IMR-90 (cell line): ENCODE results near the gene RNPEPL1. TPM values are rescaled to one million over a fixed set of nuclear protein-coding genes. Genes with fewer than 3 reads are reported as not detected.

Source experiments
- ATAC-seq: fragments of 200-7000 bp; cut with Tn5 transposase; 2 replicates; pipeline ENCODE4 v1.9.1; 2020; ENCODE audit warnings: low read depth, mild to moderate bottlenecking, moderate library complexity
- BruUV-seq: library from RNA; stranded (reverse); fragments of 400-500 nt; replicated peaks from 2 replicates; lab custom pipeline; 2021; lab: Mats Ljungman, UMichigan
- CTCF ChIA-PET: fragments of 300-600 bp; formaldehyde crosslinking; extraction: SDS; loops from one replicate; lab custom pipeline; 2021; ENCODE audit warnings: antibody characterized with exemption; lab: Yijun Ruan, JAX
- POLR2A ChIA-PET: fragments of 300-600 bp; sonication (Branson Sonifier 250); formaldehyde crosslinking; loops from one replicate; lab custom pipeline; 2022; ENCODE audit warnings: antibody characterized with exemption; ENCODE audit not compliant: unreplicated experiment; lab: Charles Lee
- DNase-seq: peaks from one replicate; pipeline ENCODE4 v3.0.0; 2013
- H2AFZ ChIP-seq: replicated peaks from 2 replicates; pipeline ENCODE3; 2013; ENCODE audit warnings: low read length, mild to moderate bottlenecking; ENCODE audit not compliant: poor library complexity
- H2AK5ac ChIP-seq: 2 replicates; pipeline ENCODE4 v1.6.1; 2013; ENCODE audit warnings: low read depth, low read length, inconsistent platforms
- H2AK9ac ChIP-seq: replicated peaks from 2 replicates; pipeline ENCODE3; 2013; ENCODE audit warnings: mild to moderate bottlenecking, low read depth, low read length, moderate library complexity; ENCODE audit not compliant: poor library complexity
- H2BK120ac ChIP-seq: 2 replicates; pipeline ENCODE4 v1.6.1; 2013; ENCODE audit warnings: low read depth, low read length, inconsistent platforms
- H2BK15ac ChIP-seq: 3 replicates; pipeline ENCODE4 v1.6.1; 2013; ENCODE audit warnings: low read depth, low read length, inconsistent platforms
- H2BK20ac ChIP-seq: 2 replicates; pipeline ENCODE4 v1.6.1; 2013; ENCODE audit warnings: low read depth, mild to moderate bottlenecking, inconsistent platforms, low read length, moderate library complexity
- H2BK5ac ChIP-seq: 2 replicates; pipeline ENCODE4 v1.6.1; 2013; ENCODE audit warnings: mild to moderate bottlenecking, low read depth, low read length, inconsistent platforms; ENCODE audit not compliant: poor library complexity, severe bottlenecking
- H3K14ac ChIP-seq: replicated peaks from 2 replicates; pipeline ENCODE4 v1.6.1; 2013; ENCODE audit warnings: low read depth, low read length, inconsistent platforms
- H3K18ac ChIP-seq: 2 replicates; pipeline ENCODE4 v1.6.1; 2013; ENCODE audit warnings: low read depth, low read length, control low read depth
- H3K23ac ChIP-seq: 2 replicates; pipeline ENCODE4 v1.6.1; 2013; ENCODE audit warnings: low read depth, low read length, inconsistent platforms
- H3K27ac ChIP-seq: 2 replicates; pipeline ENCODE4 v1.5.1; 2013; ENCODE audit warnings: mild to moderate bottlenecking, control low read depth, low read length; ENCODE audit not compliant: insufficient read depth
- H3K27me3 ChIP-seq: 2 replicates; pipeline ENCODE4 v1.6.1; 2013; ENCODE audit warnings: low read length; ENCODE audit not compliant: control insufficient read depth, insufficient read depth
- H3K36me3 ChIP-seq: 2 replicates; pipeline ENCODE4 v1.6.1; 2013; ENCODE audit warnings: low read length, mixed read lengths; ENCODE audit not compliant: control insufficient read depth, insufficient read depth
- H3K4ac ChIP-seq: 2 replicates; pipeline ENCODE4 v1.6.1; 2013; ENCODE audit warnings: low read depth, low read length, inconsistent platforms
- H3K4me1 ChIP-seq: 2 replicates; pipeline ENCODE4 v1.6.1; 2013; ENCODE audit warnings: low read length, mixed read lengths; ENCODE audit not compliant: control insufficient read depth, insufficient read depth
- H3K4me2 ChIP-seq: 2 replicates; pipeline ENCODE4 v1.6.1; 2013; ENCODE audit warnings: low read depth, mild to moderate bottlenecking, control low read depth, low read length, moderate library complexity
- H3K4me3 ChIP-seq: 2 replicates; pipeline ENCODE4 v1.5.1; 2013; ENCODE audit warnings: low read depth, mild to moderate bottlenecking, control low read depth, low read length, moderate library complexity; ENCODE audit not compliant: insufficient read depth
- H3K56ac ChIP-seq: 2 replicates; pipeline ENCODE4 v1.6.1; 2013; ENCODE audit warnings: low read length, inconsistent platforms; ENCODE audit not compliant: insufficient read depth; ENCODE audit errors: extremely low read depth
- H3K79me1 ChIP-seq, 2 experiments: 2 replicates each; pipeline ENCODE4 v1.6.1; 2013; ENCODE audit warnings: low read length in 2 of 2, inconsistent platforms in 1 of 2, low read depth in 1 of 2
- H3K9ac ChIP-seq: 2 replicates; pipeline ENCODE4 v1.6.1; 2013; ENCODE audit warnings: low read depth, low read length, control low read depth
- H3K9me1 ChIP-seq: 2 replicates; pipeline ENCODE4 v1.6.1; 2013; ENCODE audit warnings: low read length, inconsistent platforms; ENCODE audit not compliant: insufficient read depth
- H3K9me3 ChIP-seq: 2 replicates; pipeline ENCODE4 v1.6.1; 2013; ENCODE audit warnings: low read length; ENCODE audit not compliant: control insufficient read depth, insufficient read depth
- H4K20me1 ChIP-seq: 2 replicates; pipeline ENCODE4 v1.6.1; 2013; ENCODE audit warnings: low read length, inconsistent platforms; ENCODE audit not compliant: insufficient read depth
- H4K5ac ChIP-seq: 2 replicates; pipeline ENCODE4 v1.6.1; 2013; ENCODE audit warnings: mild to moderate bottlenecking, low read depth, low read length, control low read depth
- H4K8ac ChIP-seq, 2 experiments: 2 replicates each; pipeline ENCODE4 v1.6.1; 2013; ENCODE audit warnings: low read depth in 2 of 2, low read length in 2 of 2, control low read depth in 1 of 2, inconsistent platforms in 1 of 2
- H4K91ac ChIP-seq: 2 replicates; pipeline ENCODE4 v1.6.1; 2013; ENCODE audit warnings: low read depth, low read length, inconsistent platforms; ENCODE audit not compliant: insufficient read depth
- BHLHE40 ChIP-seq: fragments of 150-350 bp; IDR thresholded peaks from 2 replicates; pipeline ENCODE4 v1.6.1; 2016; ENCODE audit warnings: mild to moderate bottlenecking, low read depth, low read length
- CEBPB ChIP-seq: IDR thresholded peaks from 2 replicates; pipeline ENCODE4 v1.6.1; 2012; ENCODE audit warnings: low read depth, low read length, improper control_type of control experiment
- CTCF ChIP-seq: conservative IDR thresholded peaks from 2 replicates; pipeline ENCODE4 v1.5.1; 2012; ENCODE audit warnings: mild to moderate bottlenecking, low read depth, low read length, improper control_type of control experiment
- ELK1 ChIP-seq: fragments of 150-350 bp; IDR thresholded peaks from 2 replicates; pipeline ENCODE4 v1.6.1; 2016; ENCODE audit warnings: low read depth, mild to moderate bottlenecking, low read length, moderate library complexity, borderline replicate concordance
- FOS ChIP-seq: fragments of 150-350 bp; IDR thresholded peaks from 2 replicates; pipeline ENCODE4 v1.6.1; 2016; ENCODE audit warnings: low read depth, low read length
- MAZ ChIP-seq: IDR thresholded peaks from 2 replicates; pipeline ENCODE4 v1.6.1; 2012; ENCODE audit warnings: low read depth, mild to moderate bottlenecking, low read length, improper control_type of control experiment, moderate library complexity, borderline replicate concordance
- MXI1 ChIP-seq: IDR thresholded peaks from 2 replicates; pipeline ENCODE4 v1.6.1; 2012; ENCODE audit warnings: low read depth, mild to moderate bottlenecking, low read length, moderate library complexity, borderline replicate concordance
- POLR2A ChIP-seq: IDR thresholded peaks from 2 replicates; pipeline ENCODE4 v1.6.1; 2012; ENCODE audit warnings: mild to moderate bottlenecking, low read depth, low read length
- RAD21 ChIP-seq: IDR thresholded peaks from 2 replicates; pipeline ENCODE4 v1.6.1; 2012; ENCODE audit warnings: low read length, improper control_type of control experiment
- RCOR1 ChIP-seq: IDR thresholded peaks from 2 replicates; pipeline ENCODE4 v1.6.1; 2012; ENCODE audit warnings: mild to moderate bottlenecking, low read length, improper control_type of control experiment; ENCODE audit not compliant: insufficient replicate concordance
- RFX5 ChIP-seq: IDR thresholded peaks from 2 replicates; pipeline ENCODE4 v1.8.0; 2012; ENCODE audit warnings: low read depth, mild to moderate bottlenecking, low read length, moderate library complexity
- SMC3 ChIP-seq: fragments of 150-350 bp; IDR thresholded peaks from 2 replicates; pipeline ENCODE4 v1.6.1; 2016; ENCODE audit warnings: low read depth, mild to moderate bottlenecking, antibody characterized with exemption, low read length, moderate library complexity
- USF2 ChIP-seq: fragments of 150-350 bp; IDR thresholded peaks from 2 replicates; pipeline ENCODE4 v1.6.1; 2017; ENCODE audit warnings: mild to moderate bottlenecking, antibody characterized with exemption, low read length, low read depth
- WGBS, 2 experiments: methylation state at CpG; one replicate each; pipeline versions ENCODE4 v1.1.5 to v1.1.7; 2013; ENCODE audit warnings: missing lambda C conversion rate in 2 of 2; ENCODE audit not compliant: insufficient read length in 1 of 2; ENCODE audit errors: extremely low coverage in 2 of 2; 5-methylcytosine and 5-hydroxymethylcytosine counted together
- dilution Hi-C: fragments of 300-500 bp; cut with HindIII; formaldehyde crosslinking; loops from one replicate; pipeline ENCODE4 v1.14.3; 2018; ENCODE audit warnings: low sequenced_read_pairs; ENCODE audit not compliant: unreplicated experiment
- in situ Hi-C: fragments of 300-500 bp; cut with MboI; formaldehyde crosslinking; loops from 3 replicates; pipeline ENCODE4 v1.14.3; 2019; ENCODE audit warnings: low sequenced_read_pairs, inconsistent platforms, mixed read lengths
- intact Hi-C: fragments of 100-400 bp; cut with micrococcal nuclease; formaldehyde crosslinking; loops from 2 replicates; pipeline ENCODE4 v1.10.0; 2022
- polyA plus RNA-seq, 3 experiments: library from polyadenylated mRNA; depleted of rRNA; stranded (reverse); fragments of >200 nt; gene quantifications; 2 replicates each; pipeline ENCODE4 v1.2.3, GENCODE V29; 2012; ENCODE audit warnings: low replicate concordance in 1 of 3
- total RNA-seq: library from RNA; depleted of rRNA; stranded (reverse); fragments of >200 nt; gene quantifications from 2 replicates; pipeline ENCODE4 v1.2.3, GENCODE V29; 2012

RNPEPL1 gene
- total and polyA plus RNA-seq, 2 of the 4 experiments (the other 2 are of a cell fraction) = 3.8 to 18.7 TPM

- Histone ChIP-seq H3K27ac (peak overlapping the region; percentile 35; the same call in 1 of the 2 replicates), H3K36me3 (peaks cover 21% of the 10 kb centered on the region), H3K56ac (no peak overlapping the region), H2AFZ (peak overlapping the region; percentile 92), H4K5ac (no peak overlapping the region), H2BK20ac (no peak overlapping the region), H3K4me2 (peak overlapping the region; percentile 92), H3K23ac (0 out of 2 replicates have a peak overlapping the region, but pooled peaks have one; percentile 39), H4K91ac (peak overlapping the region; percentile 53; the same call in 1 of the 2 replicates), H3K14ac (0 out of 2 replicates have a peak overlapping the region, but pooled peaks have one; percentile 31), H2BK120ac (no peak overlapping the region), H4K8ac (no peak overlapping the region; a peak in 1 of 4 replicates), H3K4ac (peak overlapping the region; percentile 38; the same call in 1 of the 2 replicates), H2BK5ac (no peak overlapping the region), H2BK15ac (no peak overlapping the region), H3K27me3 (no peaks in the 10 kb centered on the region), H3K18ac (no peak overlapping the region), H3K9me1 (peaks cover 22% of the 10 kb centered on the region; the same call in 1 of the 2 replicates), H3K4me3 (peak overlapping the region; percentile 81), H4K20me1 (peaks cover 13% of the 10 kb centered on the region), H2AK5ac (no peak overlapping the region; the same call in 1 of the 2 replicates), H3K79me1 (peaks cover 25 to 67% of the 10 kb centered on the region in 2 experiments), H3K9ac (peak overlapping the region; percentile 70), H2AK9ac (peak overlapping the region; percentile 77), H3K9me3 (no peaks in the 10 kb centered on the region), H3K4me1 (peaks cover 15% of the 10 kb centered on the region)
- DNase-seq (no peak), ATAC-seq (peak; percentile 19)
- intact Hi-C loops (no loop called here), dilution Hi-C loops (no loop called here), in situ Hi-C loops (no loop called here)
- no TSS peak for BruUV-seq
- 3% methylated on average over 18 of the region's 62 CpGs; no CpG with 5 or more reads in 1 of the 2 experiments for WGBS, 2 experiments
- ChIA-PET POLR2A (interaction anchor here (0.6 to 0.8 kb wide), 2 partner anchors 7 to 73 kb away, joined by 3 to 4 read pairs; no protein-coding TSS in a partner anchor), CTCF (interaction anchor here (1.2 kb wide), 1 partner anchor 17 kb away, joined by 4 read pairs; no protein-coding TSS in a partner anchor)
- TF ChIP-seq USF2 (no peak; the same call in 1 of the 2 replicates), RAD21 (no peak), RCOR1 (no peak), MXI1 (no peak), CEBPB (no peak), CTCF (no peak), BHLHE40 (no peak), POLR2A (no peak), MAZ (no peak), ELK1 (no peak), RFX5 (no peak), SMC3 (no peak), FOS (no peak)
These were observed 18.9 kb downstream of the RNPEPL1 start for GRCh38 chr2:240586919-240587800.
